Left hindlimb (tissue), 1 donor: ENCODE results near the gene GALNT17.

Experiments used
- DNase-seq: peaks from one replicate; pipeline ENCODE4 v3.0.0-alpha.2; 2018

GALNT17 gene

DNA sequence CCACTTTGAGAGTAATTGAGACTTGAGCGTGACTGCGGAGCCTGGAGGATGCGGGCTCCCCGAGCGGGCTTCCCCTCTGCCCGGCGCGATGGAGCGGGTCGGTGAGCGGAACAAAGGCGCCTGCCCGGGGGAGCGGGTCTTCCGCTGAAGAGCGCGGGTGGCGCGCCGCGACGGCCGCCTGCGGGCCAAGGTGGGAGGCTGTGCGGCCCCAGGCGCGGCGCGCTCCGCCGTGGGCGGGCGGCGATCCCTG is at the start of gene GALNT17:
TSS of gene GALNT17 (plus strand) at position 18 of the 250 bp plus-strand sequence.
- DNase-seq = no peak

DNA sequence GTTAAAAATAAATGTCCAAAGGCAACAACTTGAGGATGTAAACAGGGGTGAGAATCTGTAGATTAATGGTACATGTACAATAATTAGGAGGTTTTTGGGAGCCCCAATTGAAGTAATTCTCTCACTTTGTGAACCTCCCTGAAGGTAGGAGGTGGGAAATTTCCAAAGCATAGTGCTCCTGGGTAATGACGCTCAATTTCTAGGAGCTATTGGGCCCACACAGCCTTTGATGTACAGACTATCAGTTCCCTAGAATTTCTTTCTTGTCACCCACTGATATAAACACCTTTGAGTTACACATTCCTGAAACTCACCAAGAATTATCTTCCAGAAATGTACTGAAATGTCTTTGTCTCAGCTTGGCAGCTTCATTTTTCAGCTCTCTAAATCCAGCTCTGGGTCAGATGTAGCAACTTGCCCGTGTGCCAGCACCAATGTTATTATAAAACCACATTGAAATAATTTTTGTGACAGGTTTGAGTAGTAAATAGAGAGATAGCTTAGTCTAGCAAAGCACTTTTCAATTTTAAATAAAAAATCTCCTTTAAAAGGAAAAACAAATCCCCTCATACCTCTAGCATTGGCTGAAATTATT is 36.6 kb upstream of the GALNT17 start:
- DNase-seq = no peak

DNA sequence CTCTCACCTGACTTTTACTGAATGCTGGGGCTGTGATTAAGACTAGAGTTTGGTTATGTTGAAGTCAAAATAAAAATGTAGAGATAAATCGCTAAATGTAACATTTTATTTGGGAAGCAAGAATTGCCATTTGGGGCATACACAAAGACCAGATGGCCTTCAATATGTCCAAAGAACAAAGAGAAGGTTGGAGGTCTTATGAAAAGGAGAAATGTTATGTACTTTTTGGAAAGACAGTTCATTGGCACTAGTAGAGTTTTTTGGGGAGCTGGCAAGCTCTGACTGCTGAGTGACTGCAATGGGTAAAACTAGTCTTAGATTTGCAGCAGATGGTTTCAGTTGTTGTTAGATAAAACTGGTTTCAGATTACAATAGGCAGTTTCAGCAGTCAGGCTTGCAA is 35.6 kb upstream of the GALNT17 start:
- DNase-seq = no peak

- no peak for DNase-seq
Measured at GRCh38 chr7:71106226-71106625, 25.7 kb upstream of the GALNT17 start.

DNA sequence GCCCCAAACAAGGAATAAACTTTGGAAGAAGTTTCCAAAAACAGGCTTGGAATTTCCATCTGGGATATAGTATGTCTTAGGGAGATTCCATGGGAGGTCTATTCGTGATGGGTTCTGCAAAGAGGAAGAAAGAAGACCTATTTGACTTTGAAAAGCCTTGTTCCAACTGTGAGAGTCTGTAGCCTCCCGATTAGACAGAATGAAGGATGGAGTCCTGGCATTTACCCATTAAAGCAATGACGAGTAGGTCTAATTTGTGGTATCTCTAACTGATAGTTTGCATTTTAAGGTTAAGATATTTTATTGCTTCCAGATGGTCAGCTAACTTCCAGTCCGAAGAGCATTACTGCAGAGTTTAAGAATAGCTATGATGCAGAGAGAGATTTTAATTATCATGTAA is 19.5 kb upstream of the GALNT17 start:
- no peak for DNase-seq

DNA sequence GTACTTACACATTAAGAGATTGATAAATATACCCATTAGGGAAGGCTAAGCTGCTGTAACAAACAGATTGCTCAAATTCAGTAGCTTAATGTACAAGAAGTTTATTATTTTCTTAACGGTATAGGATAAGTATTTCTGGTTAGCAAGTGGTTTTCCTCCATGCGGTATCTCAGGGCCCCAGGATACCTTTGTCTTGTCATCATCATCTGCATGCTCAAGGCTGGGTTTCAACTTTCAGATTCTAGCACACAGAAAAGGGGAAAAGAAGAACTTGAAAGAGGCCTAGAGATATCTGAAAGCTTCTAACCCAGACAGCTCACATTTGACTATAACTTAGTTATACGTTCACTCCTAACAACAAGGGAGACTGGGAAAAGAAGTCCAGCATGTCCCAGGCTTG is 11.8 kb upstream of the GALNT17 start:
- no peak for DNase-seq

DNA sequence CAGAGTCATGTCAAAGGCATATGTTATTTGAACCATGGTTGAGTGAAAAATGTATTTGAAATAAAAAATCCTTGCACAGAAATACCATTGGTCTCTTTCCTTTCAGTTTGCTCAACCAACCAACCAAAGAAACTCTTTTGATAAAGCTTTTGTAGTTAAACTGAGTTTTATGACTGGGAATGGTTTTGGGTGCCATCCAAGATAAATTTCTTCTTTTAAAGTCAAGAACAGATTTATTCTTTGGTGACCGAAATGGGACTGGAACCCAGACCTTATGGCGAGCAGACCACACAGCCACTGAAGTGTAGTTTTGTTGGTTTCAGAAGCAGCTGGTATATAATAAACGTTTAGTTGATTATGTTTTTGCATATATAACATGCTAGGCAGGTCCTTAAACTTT is 2.8 kb upstream of the GALNT17 start:
- DNase-seq = no peak

GRCh38 chr7:71130031-71130679 is 1.8 kb upstream of the GALNT17 start:
- DNase-seq = no peak

DNA sequence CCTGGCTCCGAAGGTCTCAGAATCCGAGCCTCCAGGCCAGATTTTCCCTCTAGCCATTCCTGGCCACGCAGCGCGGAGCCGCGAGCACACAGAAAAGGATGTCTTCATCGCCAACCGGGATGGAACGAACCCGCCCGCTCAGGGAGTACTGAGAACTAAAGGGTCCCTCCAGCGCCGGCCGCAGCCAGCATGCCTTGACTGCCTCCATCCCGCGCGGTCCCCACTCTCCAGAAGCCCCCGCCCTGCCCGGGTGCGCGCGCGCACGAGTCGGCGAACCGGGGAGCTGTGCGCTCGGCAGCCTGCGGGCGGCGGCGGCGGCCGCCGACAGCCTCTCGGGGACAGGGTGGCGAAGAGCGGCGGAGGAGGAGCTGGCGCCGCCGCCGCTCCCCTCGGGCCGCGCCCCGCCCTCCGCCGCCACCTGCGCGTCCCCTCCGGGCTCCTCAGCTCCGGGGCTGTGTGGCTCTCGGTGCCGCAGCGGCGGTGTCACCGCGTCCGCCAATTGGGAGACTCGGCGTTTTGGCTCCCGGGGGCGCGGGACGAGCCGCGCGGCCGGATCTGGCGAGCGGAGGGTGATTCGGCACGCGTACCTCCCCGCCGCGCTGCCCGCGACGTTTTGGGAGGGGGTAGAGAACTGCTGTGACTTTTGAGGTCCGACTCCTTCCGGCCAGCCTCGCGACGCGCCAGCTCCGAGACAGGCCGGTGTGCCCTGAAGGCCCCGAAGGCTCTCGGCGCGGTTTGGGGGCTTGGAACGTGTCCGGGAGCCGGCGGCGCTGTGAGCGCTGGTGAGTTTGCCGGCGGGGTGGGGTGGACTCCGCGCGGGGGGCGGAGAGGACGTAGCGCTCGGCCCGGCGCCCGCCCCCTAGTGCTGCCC is 453 bp upstream of the GALNT17 start:
- peak; percentile 78 for DNase-seq

DNA sequence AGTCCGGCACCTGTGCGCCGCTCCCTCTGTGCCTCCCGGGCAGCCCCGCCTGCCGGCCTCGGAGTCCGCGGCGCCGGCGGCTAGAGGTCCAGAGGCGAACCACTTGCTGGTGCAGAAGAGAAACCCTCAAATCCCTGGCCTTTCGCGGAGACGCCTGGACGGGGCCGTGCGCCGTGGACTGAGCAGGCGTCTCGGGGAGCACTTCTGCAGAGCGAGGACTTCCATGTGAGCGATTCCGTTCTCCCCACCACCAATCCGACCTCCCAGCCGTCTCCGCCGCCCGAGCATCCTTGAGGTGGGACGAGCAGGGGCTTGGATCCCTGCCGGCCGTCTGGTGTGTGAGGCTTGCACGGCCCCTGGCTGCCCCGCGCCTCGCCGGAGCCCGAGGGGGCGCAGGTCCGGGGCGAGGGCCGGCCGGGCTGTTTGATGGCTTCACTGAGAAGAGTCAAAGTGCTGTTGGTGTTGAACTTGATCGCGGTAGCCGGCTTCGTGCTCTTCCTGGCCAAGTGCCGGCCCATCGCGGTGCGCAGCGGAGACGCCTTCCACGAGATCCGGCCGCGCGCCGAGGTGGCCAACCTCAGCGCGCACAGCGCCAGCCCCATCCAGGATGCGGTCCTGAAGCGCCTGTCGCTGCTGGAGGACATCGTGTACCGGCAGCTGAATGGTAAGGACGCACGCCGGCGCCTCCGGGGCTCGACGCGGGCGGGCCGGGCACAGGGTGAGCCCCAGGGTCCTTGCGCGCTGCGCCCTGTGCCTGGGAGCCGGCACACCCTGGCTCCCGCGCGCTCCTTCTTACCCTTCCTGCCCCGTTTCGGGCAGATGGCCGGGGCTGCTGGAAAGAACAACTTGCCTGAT is 660 bp downstream of the GALNT17 start:
- DNase-seq = peak; percentile 48

- DNase-seq = no peak
Measured at GRCh38 chr7:71133232-71133622, 1.3 kb downstream of the GALNT17 start.

DNA sequence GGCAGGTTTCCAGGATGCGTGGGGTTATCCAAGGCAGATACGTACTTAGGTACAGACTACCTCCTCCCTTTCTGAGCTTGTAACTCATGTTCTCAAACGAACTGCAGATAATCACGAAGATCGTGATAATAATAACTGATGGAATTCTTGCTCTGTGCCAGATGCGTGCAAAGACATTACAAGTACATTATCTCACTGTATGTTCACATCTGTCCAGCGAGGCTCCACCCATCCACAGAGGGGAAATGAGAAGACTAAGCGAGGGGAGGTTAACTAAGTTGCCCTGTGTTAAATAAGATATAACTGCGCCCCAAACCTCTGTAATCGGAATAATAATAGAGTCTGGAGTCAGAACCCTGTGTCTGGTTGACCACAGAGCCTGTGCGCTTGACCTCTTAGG is 1.9 kb downstream of the GALNT17 start:
- no peak for DNase-seq

DNA sequence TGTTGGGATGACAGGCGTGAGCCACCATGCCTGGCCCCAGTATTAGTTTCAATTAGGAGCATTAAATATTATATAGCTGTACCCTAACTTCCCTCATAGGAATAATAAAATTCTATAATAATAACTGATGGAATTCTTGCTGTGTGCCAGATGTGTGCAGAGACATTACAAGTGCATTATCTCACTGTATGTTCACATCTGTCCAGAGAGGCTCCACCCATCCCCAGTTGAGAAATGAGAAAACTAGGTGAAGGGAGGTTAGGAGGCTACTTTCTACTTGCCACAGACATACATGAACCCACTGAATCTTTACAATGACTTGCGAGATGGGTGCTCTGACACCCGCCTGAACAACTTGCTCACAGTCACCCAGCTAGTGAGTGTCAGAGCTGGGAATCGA is 3.2 kb downstream of the GALNT17 start:
- no peak for DNase-seq

GRCh38 chr7:71135663-71136062 is 3.7 kb downstream of the GALNT17 start:
- DNase-seq = no peak

DNA sequence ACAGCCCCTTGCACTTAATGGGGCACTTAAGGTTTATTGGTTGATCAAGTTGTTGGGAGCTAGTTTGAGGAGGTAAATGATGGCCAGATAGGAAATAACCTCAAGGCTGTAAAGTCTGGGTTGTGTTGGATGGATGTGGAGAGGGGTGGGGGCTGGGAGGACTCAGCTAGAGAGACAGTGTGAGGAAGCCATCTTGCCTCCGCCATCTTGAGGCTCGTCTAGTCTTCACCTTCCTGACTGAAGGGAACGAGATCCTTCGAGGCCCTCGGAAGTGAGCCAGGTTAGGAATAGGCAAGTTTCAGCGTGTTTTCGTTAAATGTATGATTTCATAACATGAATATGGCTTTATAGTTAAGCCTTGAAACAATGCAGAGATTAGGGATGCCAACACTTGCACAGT is 5.5 kb downstream of the GALNT17 start:
- no peak for DNase-seq

GRCh38 chr7:71140264-71140663 is 8.3 kb downstream of the GALNT17 start:
- DNase-seq = no peak

- DNase-seq = no peak
Measured at GRCh38 chr7:71144963-71145362, 13.0 kb downstream of the GALNT17 start.

DNA sequence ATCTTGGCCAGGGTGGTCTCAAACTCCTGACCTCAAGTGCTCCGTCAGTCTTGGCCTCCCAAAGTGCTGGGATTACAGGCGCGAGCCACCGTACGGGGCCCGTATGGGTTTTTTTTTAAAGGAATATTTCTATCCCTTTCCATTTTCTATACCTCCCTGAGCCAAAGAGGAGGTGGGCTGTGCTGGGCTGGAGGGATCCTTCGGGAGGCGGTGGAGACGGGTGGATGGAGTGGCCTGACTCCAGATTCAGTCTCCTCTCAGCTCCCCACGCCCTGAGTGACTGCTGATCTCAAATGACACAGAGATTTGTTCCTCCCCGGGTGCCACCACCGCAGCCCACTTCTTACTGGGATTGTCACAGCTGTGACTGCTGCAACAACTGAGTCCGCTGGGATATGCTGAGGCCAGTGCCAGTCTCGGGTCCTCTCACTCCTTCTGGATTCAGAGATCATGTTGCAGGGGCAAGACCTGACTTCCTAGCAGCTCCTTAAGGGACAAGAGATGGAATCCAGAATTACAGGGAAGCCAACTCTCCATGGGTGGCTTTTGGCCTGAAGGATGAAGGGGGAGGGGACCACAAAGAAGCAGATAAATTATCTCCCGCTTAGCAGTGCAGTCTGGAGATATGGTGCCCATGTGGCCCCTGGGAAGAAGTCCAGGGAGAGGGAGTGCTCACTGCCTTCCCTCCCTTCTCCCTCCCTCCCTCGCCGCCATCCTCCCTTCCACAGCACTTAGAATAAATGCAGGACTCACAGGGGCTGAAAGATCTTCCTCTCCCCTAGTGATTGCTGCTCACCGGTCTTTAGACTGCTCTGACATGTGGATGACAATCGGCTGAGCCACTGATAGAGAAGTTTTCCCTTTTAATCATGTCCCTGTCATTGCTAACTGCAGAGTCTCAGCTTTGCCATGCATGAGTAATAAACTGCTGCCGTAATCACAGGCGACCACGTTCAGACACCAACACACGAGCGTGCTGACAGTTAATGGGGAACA is 14.3 kb downstream of the GALNT17 start:
- DNase-seq = no peak

DNA sequence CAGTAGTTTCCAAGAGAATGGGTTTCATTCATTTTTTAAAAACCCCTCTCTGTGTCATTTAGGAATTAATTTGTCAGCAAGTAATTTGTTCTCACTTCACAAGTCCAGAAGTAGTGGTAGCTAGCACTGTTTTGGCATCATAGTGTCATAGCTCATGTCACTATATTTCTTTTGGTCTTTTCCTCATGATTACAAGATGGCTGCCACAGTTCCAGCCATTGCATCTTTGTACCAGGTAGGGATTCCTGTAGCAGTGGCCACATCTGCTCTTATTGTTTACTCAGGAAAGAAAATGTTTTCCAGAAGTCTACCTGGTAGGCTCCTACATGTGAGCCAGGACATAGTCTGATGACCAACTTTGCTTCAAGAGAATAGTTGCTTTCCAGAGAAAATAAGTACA is 16.2 kb downstream of the GALNT17 start:
- no peak for DNase-seq

GRCh38 chr7:71155236-71155635 is 23.3 kb downstream of the GALNT17 start:
- no peak for DNase-seq

GRCh38 chr7:71157757-71158156 is 25.8 kb downstream of the GALNT17 start:
- DNase-seq = no peak

- DNase-seq = no peak
Measured at GRCh38 chr7:71165708-71166107, 33.8 kb downstream of the GALNT17 start.
